Endothelial cell (in vitro differentiated cells): ENCODE data around the gene GRK1. TPM values are rescaled to one million over a fixed set of nuclear protein-coding genes. Genes with fewer than 3 reads are reported as not detected.

ENCODE experiments used
- DNase-seq: peaks from one replicate; pipeline ENCODE4 v3.0.0; 2021; ENCODE audit warnings: low spot score
- H3K27ac Mint-ChIP-seq: one replicate; pipeline ENCODE4 v1.8.0; 2021; ENCODE audit warnings: mixed read lengths, inconsistent platforms; ENCODE audit not compliant: unreplicated experiment
- H3K27me3 Mint-ChIP-seq: one replicate; pipeline ENCODE4 v1.8.0; 2021; ENCODE audit warnings: mild to moderate bottlenecking, moderate library complexity, mixed read lengths, inconsistent platforms; ENCODE audit not compliant: unreplicated experiment
- H3K36me3 Mint-ChIP-seq: one replicate; pipeline ENCODE4 v1.8.0; 2021; ENCODE audit warnings: mild to moderate bottlenecking, low read depth, mixed read lengths, inconsistent platforms; ENCODE audit not compliant: unreplicated experiment
- H3K4me1 Mint-ChIP-seq: one replicate; pipeline ENCODE4 v1.8.0; 2021; ENCODE audit warnings: mild to moderate bottlenecking, mixed read lengths, inconsistent platforms; ENCODE audit not compliant: unreplicated experiment
- H3K4me3 Mint-ChIP-seq: one replicate; pipeline ENCODE4 v1.8.0; 2021; ENCODE audit warnings: mild to moderate bottlenecking, mixed read lengths, inconsistent platforms; ENCODE audit not compliant: unreplicated experiment
- H3K9me3 Mint-ChIP-seq: one replicate; pipeline ENCODE4 v1.8.0; 2021; ENCODE audit warnings: mixed read lengths, inconsistent platforms; ENCODE audit not compliant: unreplicated experiment
- total RNA-seq: library from RNA; stranded (reverse); fragmentation: NEBNext Ultra II Directional; extraction: Animal tissue kit (Norgen Biotek cat#: 25700); gene quantifications from one replicate; pipeline ENCODE4 v1.2.1, GENCODE V29; 2021; ENCODE audit not compliant: unreplicated experiment
- TF ChIP-seq, protein P1 (sequence below): fragments of 200-600 bp; sonication (generic); IDR thresholded peaks from one replicate; pipeline ENCODE4 v1.5.0; 2021; ENCODE audit warnings: antibody characterized with exemption; ENCODE audit not compliant: unreplicated experiment

The GRK1 gene
- total RNA-seq, 1 donor from 2014 or later: 0.54 TPM

DNA sequence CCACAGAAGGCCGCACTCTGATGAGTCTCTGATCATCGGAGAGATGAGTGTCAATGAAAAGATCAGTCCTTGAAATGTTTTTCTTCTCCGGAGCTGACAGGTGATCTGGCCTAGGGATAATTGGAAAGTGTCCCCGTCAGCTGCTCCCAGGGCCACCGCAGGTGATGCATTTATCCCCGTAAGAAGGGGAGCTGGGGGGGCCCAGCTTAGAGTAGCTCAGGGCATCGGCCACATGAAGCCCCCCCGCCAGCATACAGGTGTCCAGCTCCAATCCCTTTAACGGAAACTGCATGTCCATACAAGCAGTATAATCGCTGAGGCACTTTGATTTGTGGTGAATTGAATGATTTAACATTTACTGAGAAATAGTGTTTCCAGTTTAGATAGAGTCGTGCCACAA lies 36.7 kb upstream of the GRK1 start:
- no peak overlapping the region for H3K27ac Mint-ChIP-seq
- TF ChIP-seq, protein P1, sequence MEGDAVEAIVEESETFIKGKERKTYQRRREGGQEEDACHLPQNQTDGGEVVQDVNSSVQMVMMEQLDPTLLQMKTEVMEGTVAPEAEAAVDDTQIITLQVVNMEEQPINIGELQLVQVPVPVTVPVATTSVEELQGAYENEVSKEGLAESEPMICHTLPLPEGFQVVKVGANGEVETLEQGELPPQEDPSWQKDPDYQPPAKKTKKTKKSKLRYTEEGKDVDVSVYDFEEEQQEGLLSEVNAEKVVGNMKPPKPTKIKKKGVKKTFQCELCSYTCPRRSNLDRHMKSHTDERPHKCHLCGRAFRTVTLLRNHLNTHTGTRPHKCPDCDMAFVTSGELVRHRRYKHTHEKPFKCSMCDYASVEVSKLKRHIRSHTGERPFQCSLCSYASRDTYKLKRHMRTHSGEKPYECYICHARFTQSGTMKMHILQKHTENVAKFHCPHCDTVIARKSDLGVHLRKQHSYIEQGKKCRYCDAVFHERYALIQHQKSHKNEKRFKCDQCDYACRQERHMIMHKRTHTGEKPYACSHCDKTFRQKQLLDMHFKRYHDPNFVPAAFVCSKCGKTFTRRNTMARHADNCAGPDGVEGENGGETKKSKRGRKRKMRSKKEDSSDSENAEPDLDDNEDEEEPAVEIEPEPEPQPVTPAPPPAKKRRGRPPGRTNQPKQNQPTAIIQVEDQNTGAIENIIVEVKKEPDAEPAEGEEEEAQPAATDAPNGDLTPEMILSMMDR: no peak
- no peaks in the 10 kb centered on the region for H3K9me3 Mint-ChIP-seq
- peaks cover 53% of the 10 kb centered on the region for H3K36me3 Mint-ChIP-seq
- H3K4me3 Mint-ChIP-seq: no peak overlapping the region
- DNase-seq: no peak
- peaks cover 67% of the 10 kb centered on the region for H3K4me1 Mint-ChIP-seq
- H3K27me3 Mint-ChIP-seq: peaks cover 12% of the 10 kb centered on the region

DNA sequence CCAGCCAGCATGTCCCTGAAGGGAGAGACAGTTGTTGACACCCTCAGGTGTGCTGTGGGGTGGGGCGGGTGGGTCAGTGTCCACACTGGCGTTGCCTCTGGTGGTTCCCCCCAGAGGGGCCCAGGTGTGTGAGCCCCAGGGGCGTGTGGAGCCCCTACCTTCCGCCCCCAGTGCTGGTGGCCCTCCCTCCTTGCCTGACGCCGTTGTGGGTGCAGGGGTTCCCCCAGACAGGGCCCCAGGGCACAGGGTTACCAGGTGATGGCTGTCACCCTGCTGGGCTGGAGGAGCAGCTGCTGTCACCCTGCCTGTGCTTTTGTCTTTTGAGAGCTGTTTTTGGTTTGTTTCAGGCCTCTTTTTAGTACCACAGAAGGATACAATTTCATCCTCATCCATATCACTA lies 36.2 kb upstream of the GRK1 start:
- Mint-ChIP-seq H3K9me3 (no peaks in the 10 kb centered on the region), H3K4me3 (no peak overlapping the region), H3K36me3 (peaks cover 51% of the 10 kb centered on the region), H3K27ac (no peak overlapping the region), H3K4me1 (peaks cover 67% of the 10 kb centered on the region), H3K27me3 (peaks cover 12% of the 10 kb centered on the region)
- no peak for DNase-seq
- TF ChIP-seq, protein P1: no peak

- Mint-ChIP-seq H3K27ac (peak overlapping the region; percentile 52), H3K4me1 (peaks cover 63% of the 10 kb centered on the region), H3K36me3 (peaks cover 52% of the 10 kb centered on the region), H3K27me3 (peaks cover 10% of the 10 kb centered on the region), H3K9me3 (no peaks in the 10 kb centered on the region), H3K4me3 (no peak overlapping the region)
- DNase-seq: no peak
- TF ChIP-seq, protein P1: no peak
These were observed 35.5 kb upstream of the GRK1 start for GRCh38 chr13:113631341-113632095.

DNA sequence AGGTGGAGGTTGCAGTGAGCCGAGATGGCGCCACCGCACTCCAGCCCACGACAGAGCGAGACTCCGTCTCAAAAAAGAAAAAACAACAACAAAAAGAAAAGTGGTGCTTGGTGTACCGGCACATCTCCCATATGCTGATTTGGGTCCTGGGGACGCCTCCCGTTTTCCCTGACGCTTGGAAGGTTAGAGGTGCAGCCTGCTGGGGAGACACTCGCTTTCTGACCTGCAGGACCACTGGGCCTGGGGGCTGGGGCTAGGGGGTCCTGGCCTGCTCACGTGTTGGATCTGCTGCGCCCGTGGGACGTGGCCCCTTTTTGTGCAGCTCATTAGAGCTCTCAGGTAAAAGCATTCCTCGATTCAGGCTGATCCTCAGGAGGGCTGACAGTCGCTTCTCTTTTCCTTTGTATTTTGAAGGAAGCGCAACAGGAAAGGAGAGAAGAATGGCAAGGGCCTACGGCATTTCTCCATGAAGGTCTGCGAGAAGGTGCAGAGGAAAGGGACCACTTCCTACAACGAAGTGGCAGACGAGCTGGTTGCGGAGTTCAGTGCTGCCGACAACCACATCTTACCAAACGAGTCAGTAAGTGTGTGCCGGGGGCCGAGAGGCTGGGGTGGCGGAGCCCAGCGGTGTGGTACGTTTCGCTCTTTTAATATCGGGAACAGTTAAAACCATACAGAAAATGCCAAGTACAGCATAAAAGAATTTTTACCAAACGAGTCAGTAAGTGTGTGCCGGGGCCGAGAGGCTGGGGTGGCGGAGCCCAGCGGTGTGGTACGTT lies 34.1 kb upstream of the GRK1 start:
- Mint-ChIP-seq H3K9me3 (no peaks in the 10 kb centered on the region), H3K36me3 (peaks cover 53% of the 10 kb centered on the region), H3K27ac (peak overlapping the region; percentile 97), H3K4me1 (peaks cover 58% of the 10 kb centered on the region), H3K27me3 (peaks cover 13% of the 10 kb centered on the region), H3K4me3 (peak overlapping the region; percentile 73)
- TF ChIP-seq, protein P1: no peak
- DNase-seq: no peak

DNA sequence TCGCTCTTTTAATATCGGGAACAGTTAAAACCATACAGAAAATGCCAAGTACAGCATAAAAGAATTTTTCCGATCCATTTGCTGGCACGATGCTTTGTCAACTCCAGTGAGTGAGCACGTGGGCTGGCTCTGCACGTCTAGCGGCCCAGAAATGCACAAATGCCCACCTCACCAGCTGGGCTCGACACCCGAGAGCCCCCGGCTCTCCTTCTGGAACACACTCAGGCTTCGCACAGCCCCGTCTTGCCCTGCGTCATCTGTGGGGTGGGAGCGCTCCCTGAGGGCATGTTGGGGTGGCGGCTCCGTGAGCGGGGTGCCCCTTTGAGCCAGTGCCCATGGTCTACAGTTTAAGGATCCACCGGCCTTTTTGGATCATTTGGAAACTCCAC lies 33.5 kb upstream of the GRK1 start:
- Mint-ChIP-seq H3K4me1 (peaks cover 53% of the 10 kb centered on the region), H3K27ac (peak overlapping the region; percentile 97), H3K4me3 (peak overlapping the region; percentile 73), H3K27me3 (peaks cover 11% of the 10 kb centered on the region), H3K9me3 (no peaks in the 10 kb centered on the region), H3K36me3 (peaks cover 54% of the 10 kb centered on the region)
- TF ChIP-seq, protein P1: no peak
- no peak for DNase-seq
